SK-N-MC (cell line): ENCODE measurements around the gene UNC13B.

ENCODE experiments used
- DNase-seq: peaks from one replicate; pipeline ENCODE4 v3.0.0-alpha.2; 2011; ENCODE audit warnings: low read depth, low spot score
- H3K27ac ChIP-seq: fragments of 200-600 bp; sonication (generic); 2 replicates; pipeline ENCODE4 v1.5.1; 2016; ENCODE audit warnings: mixed run types
- H3K36me3 ChIP-seq: fragments of 200-600 bp; sonication (generic); 2 replicates; pipeline ENCODE4 v1.6.1; 2017; ENCODE audit warnings: antibody characterized with exemption, low read length, mixed read lengths; ENCODE audit not compliant: insufficient read depth
- H3K4me3 ChIP-seq: fragments of 200-600 bp; sonication (generic); 2 replicates; pipeline ENCODE4 v1.5.1; 2016
- H3K9ac ChIP-seq: fragments of 200-600 bp; sonication (generic); 2 replicates; pipeline ENCODE4 v1.8.0; 2017; ENCODE audit warnings: mixed run types, mixed read lengths; ENCODE audit not compliant: insufficient read length
- H3K9me3 ChIP-seq: fragments of 200-600 bp; sonication (generic); 2 replicates; pipeline ENCODE4 v1.6.1; 2017; ENCODE audit warnings: low read depth, mild to moderate bottlenecking, antibody characterized with exemption, low read length, moderate library complexity, mixed read lengths
- EZH2 ChIP-seq: fragments of 200-600 bp; sonication (generic); IDR thresholded peaks from one replicate; pipeline ENCODE4 v1.6.1; 2017; ENCODE audit warnings: antibody characterized with exemption
- FOXP2 ChIP-seq: optimal IDR thresholded peaks from 2 replicates; pipeline ENCODE3; 2011; ENCODE audit warnings: mild to moderate bottlenecking, moderate library complexity; ENCODE audit not compliant: insufficient read depth; ENCODE audit errors: extremely low read length, control extremely low read depth
- POLR2AphosphoS5 ChIP-seq: IDR thresholded peaks from 2 replicates; pipeline ENCODE4 v1.6.1; 2012; ENCODE audit warnings: mild to moderate bottlenecking, low read depth, low read length, borderline replicate concordance

The UNC13B gene

GRCh38 chr9:35370241-35370640, 208.4 kb downstream of the UNC13B start:
- H3K36me3 ChIP-seq, result no peaks in the 10 kb centered on the region
- no peak overlapping the region for H3K27ac ChIP-seq
- no peak for DNase-seq
- TF ChIP-seq EZH2 (no peak), FOXP2 (no peak), POLR2AphosphoS5 (no peak)
- no peak overlapping the region for H3K9ac ChIP-seq
- no peak overlapping the region for H3K4me3 ChIP-seq
- no peaks in the 10 kb centered on the region for H3K9me3 ChIP-seq

- Histone ChIP-seq H3K4me3 (no peak overlapping the region), H3K36me3 (no peaks in the 10 kb centered on the region), H3K9me3 (no peaks in the 10 kb centered on the region), H3K9ac (no peak overlapping the region), H3K27ac (no peak overlapping the region)
- no peak for DNase-seq
- TF ChIP-seq FOXP2 (no peak), POLR2AphosphoS5 (no peak), EZH2 (no peak)
These were observed 212.6 kb downstream of the UNC13B start for GRCh38 chr9:35374436-35374835.

GRCh38 chr9:35374910-35375309, 213.1 kb downstream of the UNC13B start:
- Histone ChIP-seq H3K4me3 (no peak overlapping the region), H3K9me3 (no peaks in the 10 kb centered on the region), H3K9ac (no peak overlapping the region), H3K27ac (no peak overlapping the region), H3K36me3 (no peaks in the 10 kb centered on the region)
- no peak for DNase-seq
- TF ChIP-seq EZH2 (no peak), POLR2AphosphoS5 (no peak), FOXP2 (no peak)

GRCh38 chr9:35380039-35380438, 218.2 kb downstream of the UNC13B start:
- DNase-seq, result no peak
- TF ChIP-seq POLR2AphosphoS5 (no peak), FOXP2 (no peak), EZH2 (no peak)
- no peak overlapping the region for H3K4me3 ChIP-seq
- H3K9me3 ChIP-seq, result no peaks in the 10 kb centered on the region
- H3K27ac ChIP-seq, result no peak overlapping the region
- no peaks in the 10 kb centered on the region for H3K36me3 ChIP-seq
- no peak overlapping the region for H3K9ac ChIP-seq

- no peak overlapping the region for H3K4me3 ChIP-seq
- no peaks in the 10 kb centered on the region for H3K36me3 ChIP-seq
- TF ChIP-seq POLR2AphosphoS5, result no peak
- TF ChIP-seq FOXP2, result no peak
- TF ChIP-seq EZH2, result no peak
- no peak for DNase-seq
- no peaks in the 10 kb centered on the region for H3K9me3 ChIP-seq
- H3K27ac ChIP-seq, result no peak overlapping the region
- H3K9ac ChIP-seq, result no peak overlapping the region
These were observed 218.8 kb downstream of the UNC13B start for GRCh38 chr9:35380619-35381018.

GRCh38 chr9:35385042-35385441, 223.2 kb downstream of the UNC13B start:
- Histone ChIP-seq H3K9ac (no peak overlapping the region), H3K27ac (no peak overlapping the region), H3K36me3 (no peaks in the 10 kb centered on the region), H3K9me3 (no peaks in the 10 kb centered on the region), H3K4me3 (no peak overlapping the region)
- TF ChIP-seq FOXP2 (no peak), POLR2AphosphoS5 (no peak), EZH2 (no peak)
- DNase-seq, result no peak

GRCh38 chr9:35395076-35395705, 233.4 kb downstream of the UNC13B start:
- H3K9me3 ChIP-seq, result no peaks in the 10 kb centered on the region
- no peak for TF ChIP-seq POLR2AphosphoS5
- no peak for TF ChIP-seq FOXP2
- no peak for TF ChIP-seq EZH2
- no peak for DNase-seq
- H3K36me3 ChIP-seq, result no peaks in the 10 kb centered on the region
- H3K4me3 ChIP-seq, result no peak overlapping the region
- H3K27ac ChIP-seq, result no peak overlapping the region
- H3K9ac ChIP-seq, result no peak overlapping the region

GRCh38 chr9:35395706-35396101, 233.9 kb downstream of the UNC13B start:
- H3K9ac ChIP-seq, result no peak overlapping the region
- TF ChIP-seq POLR2AphosphoS5 (no peak), FOXP2 (no peak), EZH2 (no peak)
- no peaks in the 10 kb centered on the region for H3K9me3 ChIP-seq
- no peaks in the 10 kb centered on the region for H3K36me3 ChIP-seq
- H3K27ac ChIP-seq, result no peak overlapping the region
- H3K4me3 ChIP-seq, result no peak overlapping the region
- DNase-seq, result no peak
